ES-I3 (cell line): ENCODE data around the gene NTN1.
"Not testable (repeated sequence)": the region's sequence is repeated elsewhere in the genome, so short reads cannot be mapped to it uniquely, and the experiment has no call there.

ENCODE experiments used
- H3K36me3 ChIP-seq: 2 replicates; pipeline ENCODE4 v1.6.1; 2013; ENCODE audit warnings: mild to moderate bottlenecking, low read length, control low read depth, moderate library complexity; ENCODE audit not compliant: insufficient read depth
- H3K4me1 ChIP-seq: 2 replicates; pipeline ENCODE4 v1.6.1; 2013; ENCODE audit warnings: mild to moderate bottlenecking, control low read depth, low read length; ENCODE audit not compliant: insufficient read depth
- H3K9ac ChIP-seq: 2 replicates; pipeline ENCODE4 v1.6.1; 2013; ENCODE audit warnings: low read depth, mild to moderate bottlenecking, low read length, moderate library complexity
- H3K9me3 ChIP-seq: 2 replicates; pipeline ENCODE4 v1.6.1; 2013; ENCODE audit warnings: mild to moderate bottlenecking, low read length, moderate library complexity; ENCODE audit not compliant: control insufficient read depth, insufficient read depth

Gene NTN1

GRCh38 chr17:9146064-9146463 lies 124.8 kb downstream of the NTN1 start:
- no peak overlapping the region for H3K9ac ChIP-seq
- H3K4me1 ChIP-seq: peaks cover 6% of the 10 kb centered on the region; the same call in 1 of the 2 replicates
- no peaks in the 10 kb centered on the region for H3K36me3 ChIP-seq
- no peaks in the 10 kb centered on the region for H3K9me3 ChIP-seq

DNA sequence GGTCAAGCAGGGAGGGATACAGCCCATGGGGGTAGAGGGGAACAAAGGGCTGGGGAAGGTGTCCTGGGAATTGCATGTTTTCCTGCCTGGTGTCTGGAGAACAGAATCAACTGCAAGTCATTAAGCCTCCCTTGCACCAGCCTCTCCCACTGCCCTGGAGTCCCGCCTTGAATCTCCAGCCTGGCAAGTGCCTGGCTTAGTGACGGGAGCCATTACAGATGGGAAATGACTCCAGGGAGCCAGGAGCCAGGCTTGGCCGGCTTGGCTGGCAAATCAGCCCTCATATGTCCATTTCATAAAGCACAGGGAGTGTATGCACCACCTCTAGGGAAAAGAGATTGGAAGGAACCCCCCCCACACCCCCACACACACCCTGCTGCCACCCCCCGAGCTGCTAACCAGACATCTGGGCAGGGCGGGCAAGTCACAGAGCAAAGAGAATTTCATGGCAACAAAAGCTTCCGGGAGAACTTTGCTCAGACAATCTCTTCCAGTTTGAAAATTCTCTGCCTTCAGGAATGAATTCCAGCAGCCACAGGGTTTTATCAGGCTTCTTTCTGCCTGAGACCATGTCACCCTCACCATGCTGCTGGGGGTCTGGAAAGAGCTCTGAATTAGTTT lies 127.7 kb downstream of the NTN1 start:
- H3K9me3 ChIP-seq: no peaks in the 10 kb centered on the region
- no peak overlapping the region for H3K9ac ChIP-seq
- peaks cover 9% of the 10 kb centered on the region; the same call in 1 of the 2 replicates for H3K4me1 ChIP-seq
- H3K36me3 ChIP-seq: no peaks in the 10 kb centered on the region

GRCh38 chr17:9150446-9151090 lies 129.3 kb downstream of the NTN1 start:
- no peaks in the 10 kb centered on the region for H3K9me3 ChIP-seq
- peaks cover 9% of the 10 kb centered on the region; the same call in 1 of the 2 replicates for H3K4me1 ChIP-seq
- H3K36me3 ChIP-seq: no peaks in the 10 kb centered on the region
- no peak overlapping the region for H3K9ac ChIP-seq

DNA sequence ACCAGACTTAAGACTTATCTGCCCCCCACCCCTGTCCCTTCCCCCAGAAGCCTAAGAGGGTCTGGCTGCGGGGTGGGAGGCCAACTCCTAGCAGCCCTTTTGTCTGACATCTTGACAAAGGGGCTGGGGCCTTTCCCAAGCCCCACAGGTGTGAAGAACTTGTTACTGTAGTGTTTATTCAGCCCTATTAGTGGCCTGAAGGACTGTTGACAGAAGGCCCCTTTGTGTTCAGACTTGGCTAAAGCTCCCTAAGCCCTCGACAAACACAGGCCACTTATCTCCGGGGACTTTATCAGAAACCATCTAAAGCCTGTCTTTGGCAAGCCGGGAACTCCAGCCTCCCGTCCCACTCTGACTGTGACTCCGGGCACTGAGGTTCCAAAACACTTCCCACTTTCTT lies 129.8 kb downstream of the NTN1 start:
- Histone ChIP-seq H3K9me3 (no peaks in the 10 kb centered on the region), H3K36me3 (no peaks in the 10 kb centered on the region), H3K4me1 (peaks cover 9% of the 10 kb centered on the region; the same call in 1 of the 2 replicates), H3K9ac (no peak overlapping the region)

DNA sequence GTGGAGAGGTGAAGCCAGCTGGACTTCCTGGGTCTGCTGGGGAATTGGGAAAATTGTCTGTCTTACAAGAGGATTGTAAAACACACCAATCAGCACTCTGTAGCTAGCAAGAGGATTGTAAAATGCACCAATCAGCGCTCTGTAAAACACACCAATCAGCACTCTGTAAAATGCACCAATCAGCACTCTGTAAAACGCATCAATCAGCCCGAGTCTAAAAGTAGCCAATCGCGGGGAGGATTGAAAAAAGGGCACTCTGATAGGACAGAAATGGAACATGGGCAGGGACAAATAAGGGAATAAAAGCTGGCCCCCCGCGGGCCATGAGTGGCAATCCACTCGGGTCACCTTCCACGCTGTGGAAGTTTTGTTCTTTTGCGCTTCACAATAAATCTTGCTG lies 130.4 kb downstream of the NTN1 start:
- H3K4me1 ChIP-seq, H3K36me3 ChIP-seq, H3K9me3 ChIP-seq, H3K9ac ChIP-seq: not testable (repeated sequence)

DNA sequence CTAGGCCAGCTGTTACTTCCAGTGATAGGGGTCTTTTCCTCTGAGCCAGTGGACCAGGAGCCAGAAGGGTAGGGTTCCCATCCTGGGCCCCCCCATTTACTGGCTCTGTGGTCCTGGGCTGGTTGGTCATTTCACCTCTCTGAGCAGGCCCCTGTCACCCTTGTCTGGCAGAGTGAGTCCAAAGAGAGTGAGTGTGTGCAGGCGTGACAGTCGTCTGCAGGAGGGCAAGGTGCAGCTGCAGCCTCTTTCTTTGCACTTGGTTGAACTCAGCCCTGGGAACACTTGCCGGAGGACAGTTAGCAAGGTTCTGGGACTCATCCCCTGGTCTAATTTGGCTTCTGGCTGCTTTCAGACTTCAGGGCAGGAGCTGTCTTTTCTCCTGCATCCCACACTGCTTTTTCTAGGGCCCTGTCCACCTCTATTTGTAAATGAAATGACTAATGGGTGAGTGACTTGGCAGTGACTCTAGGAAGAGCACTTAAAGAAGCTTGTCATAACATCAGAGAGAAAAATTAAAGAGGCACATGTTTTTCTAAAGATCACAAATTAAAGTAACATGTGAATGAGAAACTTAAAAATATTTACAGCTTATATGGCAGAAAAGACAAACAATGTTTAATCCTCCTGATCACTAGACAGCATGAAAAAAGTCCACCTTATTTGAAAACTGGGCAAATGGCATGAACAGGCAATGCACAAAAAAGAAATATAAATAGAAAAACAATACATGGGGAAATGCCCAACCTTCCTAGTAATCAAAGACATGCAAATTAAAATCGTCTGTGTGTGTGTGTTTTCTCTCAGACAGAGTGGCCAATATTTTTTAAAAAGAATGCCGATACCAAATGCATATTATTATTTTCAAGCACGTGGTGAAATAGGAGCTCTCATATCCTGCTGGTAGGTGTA lies 137.5 kb downstream of the NTN1 start:
- H3K9me3 ChIP-seq: no peaks in the 10 kb centered on the region
- no peak overlapping the region for H3K9ac ChIP-seq
- no peaks in the 10 kb centered on the region for H3K36me3 ChIP-seq
- peaks cover 12% of the 10 kb centered on the region; the same call in 1 of the 2 replicates for H3K4me1 ChIP-seq

DNA sequence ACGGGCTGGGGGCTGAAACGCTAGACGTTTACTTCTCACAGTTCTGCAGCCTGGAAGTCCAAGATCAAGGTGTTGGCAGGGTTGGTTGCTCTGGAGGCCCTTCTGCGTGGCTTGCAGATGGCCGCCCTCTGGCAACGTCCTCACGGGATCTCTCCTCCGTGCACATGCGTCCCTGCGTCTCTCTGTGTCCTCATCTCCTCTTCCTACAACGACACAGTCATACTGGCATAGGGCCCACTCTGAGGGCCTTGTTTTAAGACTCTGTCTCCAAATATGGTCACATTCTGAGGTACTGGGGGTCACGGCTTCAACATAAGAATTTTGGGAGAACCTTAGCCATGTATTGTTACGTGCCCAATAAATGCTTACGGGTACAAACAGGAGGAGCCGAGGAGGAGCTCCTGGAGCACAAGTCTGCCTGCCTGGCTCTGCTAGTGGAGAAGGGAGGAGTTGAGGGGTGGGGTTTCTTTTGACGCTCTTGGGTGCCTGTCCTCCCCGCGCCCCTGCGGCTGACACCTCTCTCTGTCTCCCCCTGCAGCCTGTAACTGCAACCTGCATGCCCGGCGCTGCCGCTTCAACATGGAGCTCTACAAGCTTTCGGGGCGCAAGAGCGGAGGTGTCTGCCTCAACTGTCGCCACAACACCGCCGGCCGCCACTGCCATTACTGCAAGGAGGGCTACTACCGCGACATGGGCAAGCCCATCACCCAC lies 141.1 kb downstream of the NTN1 start:
- Histone ChIP-seq H3K4me1 (peaks cover 12% of the 10 kb centered on the region), H3K9ac (peak overlapping the region; percentile 4; the same call in 1 of the 2 replicates), H3K9me3 (no peaks in the 10 kb centered on the region), H3K36me3 (no peaks in the 10 kb centered on the region)

- H3K9me3 ChIP-seq: no peaks in the 10 kb centered on the region
- peaks cover 17% of the 10 kb centered on the region for H3K4me1 ChIP-seq
- H3K36me3 ChIP-seq: no peaks in the 10 kb centered on the region
- H3K9ac ChIP-seq: no peak overlapping the region
Observed at GRCh38 chr17:9166788-9167187, 145.5 kb downstream of the NTN1 start.

- Histone ChIP-seq H3K4me1 (peaks cover 14% of the 10 kb centered on the region), H3K9me3 (no peaks in the 10 kb centered on the region), H3K36me3 (no peaks in the 10 kb centered on the region), H3K9ac (no peak overlapping the region)
Observed at GRCh38 chr17:9167379-9167778, 146.1 kb downstream of the NTN1 start.

DNA sequence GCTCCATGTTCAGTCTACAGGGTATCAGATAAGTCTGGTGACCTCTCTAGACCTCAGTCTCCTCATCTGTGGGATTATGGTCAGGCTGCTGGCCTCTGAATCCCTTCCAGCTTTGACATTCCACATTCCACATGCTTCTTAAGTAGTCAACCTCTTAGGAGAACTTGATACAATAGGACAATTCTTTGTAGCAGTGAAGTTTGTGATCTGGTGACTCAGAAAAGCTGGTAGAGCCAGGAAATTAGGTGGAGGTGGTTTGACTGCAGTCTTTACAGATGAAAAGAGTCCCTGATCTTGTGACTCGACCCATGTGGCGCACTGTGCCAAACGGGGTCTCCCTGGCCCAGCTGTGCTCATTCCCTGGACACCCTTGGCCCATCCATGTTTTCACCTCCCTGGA lies 147.8 kb downstream of the NTN1 start:
- Histone ChIP-seq H3K9me3 (no peaks in the 10 kb centered on the region), H3K36me3 (no peaks in the 10 kb centered on the region), H3K4me1 (peaks cover 5% of the 10 kb centered on the region; the same call in 1 of the 2 replicates), H3K9ac (no peak overlapping the region)

- Histone ChIP-seq H3K36me3 (no peaks in the 10 kb centered on the region), H3K9ac (no peak overlapping the region), H3K4me1 (peaks cover 5% of the 10 kb centered on the region; the same call in 1 of the 2 replicates), H3K9me3 (no peaks in the 10 kb centered on the region; the same call in 1 of the 2 replicates)
Observed at GRCh38 chr17:9170336-9170735, 149.0 kb downstream of the NTN1 start.

DNA sequence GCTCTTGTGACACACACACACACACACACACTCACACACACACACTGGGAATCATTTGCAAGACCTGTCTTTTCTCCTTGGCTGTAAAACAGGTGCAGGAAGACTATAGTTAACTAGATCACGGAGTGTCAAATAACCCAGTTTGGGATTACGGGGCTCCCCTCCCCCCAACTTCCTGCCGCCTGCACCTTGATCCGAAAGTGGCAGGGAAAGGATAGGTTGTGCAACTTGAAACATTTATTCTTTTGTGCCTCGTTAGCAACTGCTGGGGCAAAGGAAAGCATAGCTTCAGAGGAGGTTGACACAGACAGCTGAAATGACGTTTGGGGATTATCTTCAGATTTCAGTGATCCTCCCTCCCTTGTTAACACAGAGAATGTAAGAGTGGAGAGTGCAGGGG lies 149.5 kb downstream of the NTN1 start:
- peaks cover 5% of the 10 kb centered on the region; the same call in 1 of the 2 replicates for H3K4me1 ChIP-seq
- no peaks in the 10 kb centered on the region; the same call in 1 of the 2 replicates for H3K9me3 ChIP-seq
- no peaks in the 10 kb centered on the region for H3K36me3 ChIP-seq
- no peak overlapping the region for H3K9ac ChIP-seq

DNA sequence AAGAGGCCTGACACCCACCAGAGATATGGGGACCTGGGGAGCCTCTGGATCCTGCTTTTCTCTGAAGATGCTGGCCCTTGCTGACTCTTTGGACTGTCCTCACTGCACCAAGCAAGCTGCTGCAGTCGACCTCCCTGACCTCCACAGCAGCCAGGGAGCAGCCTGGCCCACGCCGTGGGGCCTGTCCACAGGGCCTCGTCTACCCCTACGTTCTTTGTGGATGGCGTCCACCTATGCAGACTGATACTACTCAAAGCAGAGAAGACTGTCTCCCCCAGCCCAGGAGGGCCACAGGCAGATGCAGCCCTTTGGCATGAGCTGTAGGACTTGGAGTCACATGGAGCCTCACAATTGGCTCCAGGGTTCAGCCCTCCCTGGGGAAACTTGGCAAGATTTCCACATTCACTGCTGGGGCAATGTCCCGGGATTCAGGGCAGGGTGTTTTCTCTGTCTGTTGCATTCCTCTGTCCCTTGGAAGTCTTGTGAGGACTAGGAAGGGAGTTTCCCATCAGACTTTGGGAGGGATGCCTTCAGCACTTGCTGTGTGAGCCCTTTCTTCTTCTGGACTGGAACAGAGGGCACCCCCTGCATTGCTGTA lies 152.2 kb downstream of the NTN1 start:
- 0 out of 2 replicates have a peak, but pooled peaks cover 5% of the 10 kb centered on the region for H3K4me1 ChIP-seq
- no peaks in the 10 kb centered on the region for H3K36me3 ChIP-seq
- no peaks in the 10 kb centered on the region; the same call in 1 of the 2 replicates for H3K9me3 ChIP-seq
- no peak overlapping the region for H3K9ac ChIP-seq
